ENCODE data around the gene DLL4.
A peak's percentile ranks its signal among the peaks of the same experiment; 100 is the strongest.

Gene DLL4

DNA sequence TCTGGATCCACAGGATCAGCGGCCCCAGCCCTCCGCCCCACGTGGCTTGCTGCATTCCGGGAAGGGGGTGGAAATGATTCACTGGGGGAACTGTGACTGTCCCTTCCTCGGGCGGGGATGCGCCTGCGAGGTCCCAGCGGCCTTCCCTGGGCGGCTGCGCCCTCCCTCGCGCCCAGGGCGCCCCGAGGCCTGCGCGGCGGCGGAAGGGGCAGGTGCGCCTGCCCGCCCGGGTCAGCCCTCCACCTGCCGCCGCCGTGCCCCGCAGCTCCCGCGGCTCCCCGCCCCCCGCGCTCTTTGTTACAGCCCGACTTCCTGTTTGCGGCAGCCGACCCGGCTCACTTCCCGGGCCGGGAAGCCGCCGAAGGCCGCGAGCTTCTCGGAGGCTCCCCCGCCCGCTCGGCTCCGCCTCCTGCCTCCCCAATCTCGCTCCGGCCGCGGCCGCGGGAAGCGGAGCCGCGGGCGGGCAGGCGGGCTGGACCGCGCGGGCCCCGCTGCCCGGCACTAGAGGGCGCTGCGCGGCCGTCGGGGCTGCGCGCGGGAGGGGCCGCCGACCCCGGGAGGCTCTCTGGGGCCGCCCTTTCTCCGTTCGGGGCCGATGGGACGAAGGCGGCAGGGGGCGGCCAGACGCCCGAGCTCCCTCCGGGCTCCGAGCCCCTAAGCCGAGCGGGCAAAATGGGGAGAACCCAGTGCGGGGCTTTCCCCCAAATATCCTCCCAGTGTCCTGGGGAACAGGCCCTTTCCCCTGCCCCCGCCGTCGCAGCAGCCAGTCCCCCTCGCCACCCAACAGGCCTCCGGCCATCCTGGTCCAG is 12.6 kb downstream of the DLL4 start:
- peak; percentile 49; the same call in 1 of the 2 replicates for TF ChIP-seq ZFX (IDR thresholded peaks at IDR 0.05)
- TF ChIP-seq, protein P1, sequence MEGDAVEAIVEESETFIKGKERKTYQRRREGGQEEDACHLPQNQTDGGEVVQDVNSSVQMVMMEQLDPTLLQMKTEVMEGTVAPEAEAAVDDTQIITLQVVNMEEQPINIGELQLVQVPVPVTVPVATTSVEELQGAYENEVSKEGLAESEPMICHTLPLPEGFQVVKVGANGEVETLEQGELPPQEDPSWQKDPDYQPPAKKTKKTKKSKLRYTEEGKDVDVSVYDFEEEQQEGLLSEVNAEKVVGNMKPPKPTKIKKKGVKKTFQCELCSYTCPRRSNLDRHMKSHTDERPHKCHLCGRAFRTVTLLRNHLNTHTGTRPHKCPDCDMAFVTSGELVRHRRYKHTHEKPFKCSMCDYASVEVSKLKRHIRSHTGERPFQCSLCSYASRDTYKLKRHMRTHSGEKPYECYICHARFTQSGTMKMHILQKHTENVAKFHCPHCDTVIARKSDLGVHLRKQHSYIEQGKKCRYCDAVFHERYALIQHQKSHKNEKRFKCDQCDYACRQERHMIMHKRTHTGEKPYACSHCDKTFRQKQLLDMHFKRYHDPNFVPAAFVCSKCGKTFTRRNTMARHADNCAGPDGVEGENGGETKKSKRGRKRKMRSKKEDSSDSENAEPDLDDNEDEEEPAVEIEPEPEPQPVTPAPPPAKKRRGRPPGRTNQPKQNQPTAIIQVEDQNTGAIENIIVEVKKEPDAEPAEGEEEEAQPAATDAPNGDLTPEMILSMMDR (conservative IDR thresholded peaks at IDR 0.05): peak; percentile 99
- peak overlapping the region; percentile 9; the same call in 1 of the 2 replicates for H3K27ac ChIP-seq

- H3K27ac ChIP-seq: no peak overlapping the region
- TF ChIP-seq, protein P1 (conservative IDR thresholded peaks at IDR 0.05): no peak
- TF ChIP-seq ZFX (IDR thresholded peaks at IDR 0.05): no peak
These were observed 13.3 kb downstream of the DLL4 start for GRCh38 chr15:40942337-40942854.

- TF ChIP-seq ZFX (IDR thresholded peaks at IDR 0.05): no peak
- TF ChIP-seq, protein P1 (conservative IDR thresholded peaks at IDR 0.05): no peak
- no peak overlapping the region for H3K27ac ChIP-seq
These were observed 13.7 kb downstream of the DLL4 start for GRCh38 chr15:40942878-40943277.

DNA sequence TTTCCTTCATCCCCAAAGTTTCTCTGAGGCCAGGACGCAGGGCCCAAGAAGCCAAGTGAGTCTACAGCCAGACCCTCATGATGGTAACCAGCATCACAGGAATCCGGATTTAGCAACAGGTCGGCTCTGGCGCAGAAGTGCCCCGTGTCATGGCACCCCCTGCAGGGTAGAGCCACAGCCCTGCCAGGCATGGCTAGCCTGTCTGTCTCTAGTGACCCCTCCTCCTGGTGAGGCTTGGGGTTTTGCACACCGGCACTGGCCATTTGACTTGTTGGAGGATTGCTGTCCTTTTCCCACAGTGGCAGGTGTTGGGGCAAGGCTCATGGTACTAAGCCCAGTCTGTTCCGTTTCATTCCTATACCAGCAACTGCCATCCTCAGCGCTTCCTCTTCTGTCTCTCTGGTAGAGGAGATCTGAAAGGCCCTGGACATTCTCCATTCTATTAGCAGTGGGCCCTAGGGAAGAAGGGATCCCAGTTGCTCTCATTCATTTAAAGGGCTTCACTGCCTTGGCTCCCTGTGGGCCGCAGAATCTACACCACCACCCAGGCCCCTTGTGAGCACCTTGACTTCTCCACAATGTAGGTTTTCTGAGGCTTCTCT is 14.7 kb downstream of the DLL4 start:
- no peak for TF ChIP-seq ZFX (IDR thresholded peaks at IDR 0.05)
- TF ChIP-seq, protein P1 (conservative IDR thresholded peaks at IDR 0.05): no peak
- no peak overlapping the region for H3K27ac ChIP-seq

DNA sequence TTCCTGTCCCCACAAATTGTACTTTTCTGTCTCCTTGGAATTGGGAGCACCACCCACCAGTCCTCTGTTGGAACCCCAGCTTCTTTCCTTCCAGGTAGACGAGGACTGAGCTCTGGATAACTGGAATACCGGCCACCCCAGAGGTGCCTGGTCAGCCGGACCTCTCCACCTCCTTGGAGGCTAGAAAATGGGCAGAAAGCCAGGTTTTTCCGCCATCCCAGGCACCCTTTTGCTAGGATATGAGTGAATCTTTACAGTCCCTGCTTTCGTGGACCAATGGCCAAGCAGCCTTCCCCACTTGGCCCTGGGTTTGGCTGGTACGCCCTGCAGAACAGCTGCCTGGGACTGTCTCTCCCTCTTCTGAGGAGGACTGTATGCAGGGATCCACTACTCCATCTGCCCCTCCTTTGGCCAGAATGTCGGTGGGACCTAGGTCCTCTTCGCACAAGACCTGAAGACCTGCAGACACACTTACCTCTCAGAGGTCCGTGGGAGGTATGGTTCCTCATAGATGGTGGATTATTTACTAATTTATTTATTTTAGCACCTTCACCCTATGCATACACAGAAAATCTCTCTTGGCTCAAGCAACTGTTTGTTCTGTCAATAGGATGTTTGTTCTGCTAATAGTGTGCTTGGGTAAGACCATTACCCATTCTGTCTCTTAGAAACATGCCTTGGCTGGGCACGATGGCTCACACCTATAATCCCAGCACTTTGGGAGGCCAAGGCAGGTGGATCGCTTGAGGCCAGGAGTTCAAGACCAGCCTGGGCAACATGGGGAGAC is 15.6 kb downstream of the DLL4 start:
- H3K27ac ChIP-seq: no peak overlapping the region
- TF ChIP-seq, protein P1 (conservative IDR thresholded peaks at IDR 0.05): no peak

DNA sequence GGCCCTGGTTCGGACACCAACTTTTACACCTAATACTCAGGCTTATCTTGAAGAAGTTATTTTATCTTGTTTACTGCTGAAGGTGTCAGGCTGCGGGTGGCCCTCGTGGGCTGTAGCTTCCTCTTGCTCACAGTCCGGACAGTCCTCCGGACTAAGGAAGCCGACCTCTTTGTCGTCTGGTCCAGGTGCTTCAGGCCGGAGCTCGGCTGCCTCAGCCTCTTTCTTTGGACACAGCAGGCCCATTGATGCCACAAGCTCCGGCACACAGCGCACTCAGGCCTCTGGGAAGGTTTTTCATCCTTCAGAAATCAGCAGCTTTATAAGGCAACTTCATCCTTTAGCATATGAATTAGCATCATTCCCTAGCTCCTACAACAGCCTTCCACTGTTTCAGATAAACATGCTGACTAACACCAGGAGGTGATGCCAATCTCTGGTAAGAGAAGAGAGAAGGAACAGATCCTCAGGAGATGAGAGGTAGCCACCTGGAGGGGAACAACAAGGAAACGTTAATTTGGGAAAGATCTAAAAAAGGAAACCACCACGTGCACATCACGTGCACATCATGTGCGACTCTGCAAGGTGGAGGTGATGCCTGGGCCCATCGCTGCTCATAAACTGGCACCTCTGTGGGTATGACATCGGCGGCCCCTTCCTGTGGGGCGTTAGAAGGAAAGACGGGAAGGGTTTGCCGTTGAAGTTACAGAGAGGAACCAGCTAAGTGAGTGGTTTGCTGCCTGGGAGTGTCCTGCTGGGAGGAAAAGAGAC is 19.8 kb downstream of the DLL4 start:
- no peak overlapping the region for H3K27ac ChIP-seq
- TF ChIP-seq, protein P1 (conservative IDR thresholded peaks at IDR 0.05): no peak
- TF ChIP-seq ZFX (IDR thresholded peaks at IDR 0.05): no peak

Data from C4-2B (cell line).